GM21515 (cell line): ENCODE data around the gene ENTPD5.
"Not testable (repeated sequence)": the region's sequence is repeated elsewhere in the genome, so short reads cannot be mapped to it uniquely, and the experiment has no call there.

ENCODE experiments used
- ATAC-seq: cut with Tn5 transposase; IDR thresholded peaks from one replicate; pipeline ENCODE4 v1.9.1; 2021; ENCODE audit not compliant: unreplicated experiment

The ENTPD5 gene

DNA sequence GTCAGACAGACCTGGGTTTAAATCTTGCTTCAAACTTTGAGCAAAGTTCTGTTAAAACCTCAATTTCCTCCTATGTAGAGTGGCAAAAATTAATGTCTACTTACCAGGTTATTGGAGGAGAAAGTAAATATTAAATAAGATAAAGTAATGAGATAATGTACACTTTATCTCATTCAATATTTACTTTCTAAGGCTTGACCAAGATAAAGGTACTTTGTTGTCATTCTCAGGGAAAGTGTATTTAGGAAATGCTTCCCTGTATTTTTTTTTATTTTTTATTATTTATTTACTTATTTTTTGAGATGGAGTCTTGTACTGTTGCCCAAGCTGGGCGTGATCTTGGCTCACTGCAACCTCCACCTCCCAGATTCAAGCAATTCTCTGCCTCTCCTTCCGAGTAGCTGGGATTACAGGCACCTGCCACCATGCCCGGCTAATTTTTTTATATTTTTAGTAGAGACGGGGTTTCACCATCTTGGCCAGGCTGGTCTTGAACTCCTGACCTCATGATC is 73.9 kb downstream of the ENTPD5 start:
- no peak for ATAC-seq

DNA sequence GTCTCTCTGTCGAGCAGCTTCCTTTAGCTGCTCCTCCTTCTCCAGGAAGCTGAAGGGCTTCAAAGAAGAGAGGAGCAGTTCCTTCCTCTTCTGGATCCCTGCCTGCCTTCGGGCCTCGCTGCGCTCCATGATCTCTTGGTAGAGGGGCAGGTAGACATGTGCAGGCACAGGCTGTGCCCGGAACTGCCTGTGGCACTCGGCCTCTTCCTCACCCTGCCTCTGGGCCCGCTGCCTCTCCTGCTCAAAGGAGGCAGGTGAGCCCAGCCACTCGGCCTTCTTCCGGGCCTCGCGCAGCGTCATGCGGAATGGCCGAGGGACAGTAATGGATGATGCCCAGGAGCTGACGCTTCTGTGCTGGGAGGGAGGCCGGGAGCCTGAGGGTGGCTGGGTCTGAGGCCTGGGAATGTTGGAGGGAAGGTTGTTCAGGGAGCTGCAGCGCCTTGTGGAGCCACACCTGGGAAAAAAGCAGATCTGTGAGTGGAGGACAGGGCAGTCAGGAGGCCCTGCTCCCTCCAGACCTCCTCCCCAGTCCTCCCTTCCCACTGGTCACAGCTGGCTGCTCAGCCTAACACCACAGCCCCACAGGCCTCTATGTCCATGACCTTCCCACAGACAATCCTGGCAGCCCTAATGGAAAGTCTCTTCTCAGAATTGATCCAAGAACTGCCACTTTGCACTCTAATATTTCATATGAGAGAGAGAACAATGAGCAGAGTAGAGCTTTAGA is 74.5 kb downstream of the ENTPD5 start:
- no peak for ATAC-seq

DNA sequence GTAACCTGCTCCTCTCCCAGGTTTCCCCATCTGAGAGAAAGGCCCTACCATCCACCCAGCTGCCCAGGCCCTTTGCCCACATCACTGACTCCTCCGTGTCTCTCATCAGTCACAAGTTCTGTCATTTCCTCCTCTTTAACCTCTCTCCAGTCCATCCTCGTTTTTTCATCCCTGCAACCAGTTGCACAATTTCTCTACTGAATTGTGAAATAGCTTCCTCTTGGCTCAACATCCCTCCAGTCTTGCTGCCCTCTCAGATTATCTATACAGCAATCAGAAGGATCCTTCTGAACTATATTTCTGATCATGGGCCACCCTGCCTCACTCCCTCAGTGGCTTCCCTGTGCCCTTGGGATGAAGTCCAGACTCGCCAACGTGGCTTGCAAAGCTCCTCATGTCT is 76.0 kb downstream of the ENTPD5 start:
- ATAC-seq = no peak

DNA sequence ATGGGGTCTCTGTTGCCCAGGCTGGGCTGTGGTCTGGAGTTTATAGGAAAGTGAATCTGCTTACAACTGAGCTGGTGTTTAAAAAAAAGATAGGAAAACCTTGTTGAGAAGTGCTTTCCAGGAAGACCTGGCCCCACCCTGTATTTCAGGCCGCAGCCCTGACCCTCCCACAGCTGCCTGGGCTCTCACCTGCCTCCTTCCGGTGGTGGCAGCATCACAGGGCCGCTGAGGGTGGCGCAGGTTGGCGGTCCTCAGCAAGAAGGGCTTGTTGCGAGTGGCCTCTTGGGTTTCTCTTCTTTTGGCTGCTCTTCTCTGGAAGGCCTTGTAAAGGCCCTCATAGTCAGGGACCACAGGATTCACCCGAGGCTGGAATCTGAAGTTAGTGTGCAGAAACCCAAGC is 76.9 kb downstream of the ENTPD5 start:
- ATAC-seq = no peak

DNA sequence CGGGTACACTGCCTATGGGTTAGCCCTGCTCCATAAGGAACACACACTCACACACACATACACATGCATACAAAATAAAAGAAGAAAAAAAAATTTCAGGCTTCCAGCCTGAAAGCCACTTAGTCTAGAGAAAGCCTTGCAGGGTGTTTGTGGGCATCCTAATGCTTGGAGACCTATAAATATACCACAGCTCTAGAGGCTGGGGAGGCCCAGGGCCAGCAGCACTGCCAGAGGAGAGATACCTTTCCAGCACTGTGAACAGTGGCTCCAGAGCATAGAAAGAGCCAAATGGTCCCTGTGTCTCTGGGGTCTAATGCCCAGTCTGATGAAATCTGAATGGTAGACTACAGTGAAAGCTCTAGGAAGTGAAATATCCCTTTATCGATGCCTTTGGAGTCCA is 82.1 kb downstream of the ENTPD5 start:
- ATAC-seq = no peak

DNA sequence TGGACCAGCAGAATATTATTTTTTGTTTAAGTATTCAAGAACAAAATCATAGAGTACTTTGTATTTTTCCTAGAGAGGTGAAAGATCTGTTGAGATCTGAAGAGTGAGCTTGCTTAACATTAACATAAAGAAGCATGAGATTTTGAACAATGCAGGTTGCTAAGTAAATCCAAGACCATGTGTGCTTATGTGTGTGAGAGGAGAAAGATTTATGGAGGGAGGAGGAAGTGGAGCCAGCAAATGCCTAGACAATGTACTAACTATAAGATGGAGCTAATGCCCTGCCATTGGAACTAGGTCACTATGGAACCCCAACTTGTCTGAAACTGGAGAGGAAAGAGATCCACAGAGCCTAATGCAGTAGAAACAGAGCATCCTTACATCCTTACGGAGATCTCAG is 82.5 kb downstream of the ENTPD5 start:
- no peak for ATAC-seq

DNA sequence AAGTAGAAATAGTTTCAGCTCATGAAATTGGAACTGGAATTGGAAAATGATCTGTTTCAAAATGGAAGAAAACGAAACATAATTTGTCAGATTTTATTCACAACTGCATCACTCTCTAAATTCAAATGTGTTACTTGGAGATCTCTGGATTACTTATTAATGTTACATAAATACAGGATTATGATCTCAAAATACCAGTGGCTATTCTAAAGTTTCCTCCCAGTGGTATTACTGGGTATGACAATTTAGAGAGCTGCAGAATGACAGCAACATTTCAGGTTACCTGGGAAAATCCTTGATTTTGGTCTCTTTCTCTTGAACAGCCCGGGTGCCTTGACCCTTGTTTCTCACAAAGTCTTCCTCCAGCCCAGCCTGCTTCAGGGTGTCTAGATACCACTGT is 83.4 kb downstream of the ENTPD5 start:
- ATAC-seq = no peak

DNA sequence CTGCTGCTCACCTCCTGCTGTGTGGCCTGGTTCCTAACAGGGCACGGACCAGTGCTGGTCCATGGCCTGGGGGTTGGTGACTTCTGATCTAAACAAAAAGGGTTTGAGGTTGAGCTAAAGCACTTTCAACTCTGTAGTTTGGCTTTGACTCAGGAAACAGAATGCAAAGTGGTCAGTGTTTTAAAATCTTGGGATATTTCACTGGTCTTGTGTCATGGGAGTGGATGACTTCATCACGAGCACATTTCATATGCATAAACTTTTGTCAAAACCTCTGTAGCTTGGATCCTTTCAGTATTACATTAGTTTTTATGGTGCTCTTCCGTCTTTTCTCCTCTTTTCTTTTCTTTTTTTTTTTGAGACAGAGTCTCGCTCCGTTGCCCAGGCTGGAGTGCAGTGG is 94.8 kb downstream of the ENTPD5 start:
- ATAC-seq = no peak

DNA sequence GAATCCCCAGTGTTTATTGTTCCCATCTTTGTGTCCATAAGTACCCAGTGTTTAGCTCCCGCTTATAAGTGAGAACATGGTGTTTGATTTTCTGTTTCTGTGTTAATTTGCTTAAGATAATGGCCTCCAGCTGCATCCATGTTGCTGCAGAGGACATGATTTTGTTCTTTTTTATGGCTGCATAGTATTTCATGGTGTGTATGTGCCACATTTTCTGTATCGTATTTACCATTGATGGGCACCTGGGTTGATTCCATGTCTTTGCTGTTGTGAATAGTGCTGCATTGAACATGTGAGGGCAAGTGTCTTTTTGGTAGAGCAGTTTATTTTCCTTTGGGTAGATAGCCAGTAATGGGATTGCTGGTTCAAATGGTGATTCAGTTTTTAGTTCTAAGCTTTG is 99.6 kb downstream of the ENTPD5 start:
- ATAC-seq = not testable (repeated sequence)

DNA sequence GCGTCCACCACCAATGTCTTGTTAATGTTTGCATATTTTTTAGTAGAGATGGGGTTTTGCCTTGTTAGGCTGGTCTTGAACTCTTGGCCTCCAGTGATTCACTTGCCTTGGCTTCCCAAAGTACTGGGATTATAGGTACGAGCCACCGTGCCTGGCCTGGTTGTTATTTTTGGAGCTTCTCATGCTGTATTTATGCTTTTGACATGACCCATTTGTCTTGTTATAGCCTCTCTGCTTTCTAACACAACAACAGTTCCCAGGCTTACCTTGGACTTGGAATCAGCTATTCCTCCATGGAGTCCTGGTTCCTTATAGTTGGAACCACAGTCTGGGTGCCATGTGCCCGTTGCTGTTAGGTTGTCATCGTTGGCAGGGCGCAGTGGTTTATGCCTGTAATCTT is 102.8 kb downstream of the ENTPD5 start:
- no peak for ATAC-seq

DNA sequence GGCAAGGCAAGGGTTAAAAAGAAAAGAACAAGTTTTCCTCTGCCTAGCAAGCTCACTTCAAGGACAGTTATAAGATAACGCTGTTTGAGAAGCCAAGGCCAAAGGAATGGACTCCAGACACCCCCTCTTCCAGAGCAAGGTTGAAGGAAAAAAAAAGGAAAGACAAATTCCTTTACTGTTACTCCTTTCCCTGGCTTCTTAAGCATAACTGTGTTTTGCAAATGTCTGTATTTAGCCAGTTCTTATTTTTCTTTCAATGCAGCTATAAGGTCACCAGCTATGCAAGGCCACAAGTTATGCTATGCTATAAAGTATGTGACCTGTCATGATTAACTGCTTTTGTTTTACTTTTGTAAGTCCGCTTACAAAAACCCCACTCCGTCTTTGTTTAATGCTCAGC is 105.8 kb downstream of the ENTPD5 start:
- no peak for ATAC-seq

DNA sequence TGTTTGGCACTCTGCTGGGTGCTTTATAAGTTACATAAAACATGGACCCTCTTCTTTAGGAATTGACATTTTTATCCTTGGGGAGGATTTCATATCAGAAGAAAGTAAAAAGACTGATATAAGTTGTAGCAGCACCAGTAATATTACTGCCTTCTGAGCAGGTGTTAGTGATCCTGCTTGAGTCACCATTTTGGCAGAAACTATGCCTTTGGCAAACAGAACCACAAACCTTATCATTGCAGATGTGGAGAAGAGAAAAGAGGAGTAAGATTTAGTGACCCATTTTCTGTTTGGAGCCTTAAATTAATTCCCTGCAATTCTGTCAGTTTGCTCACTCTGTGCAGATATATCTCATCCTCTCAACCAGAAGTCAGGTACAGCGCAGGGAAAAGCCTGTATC is 109.4 kb downstream of the ENTPD5 start:
- no peak for ATAC-seq
